GM21515 (cell line): ENCODE measurements around the gene USP6.
"Not testable (repeated sequence)": the region's sequence is repeated elsewhere in the genome, so short reads cannot be mapped to it uniquely, and the experiment has no call there.

Source experiments
- ATAC-seq: cut with Tn5 transposase; IDR thresholded peaks from one replicate; pipeline ENCODE4 v1.9.1; 2021; ENCODE audit not compliant: unreplicated experiment

Gene USP6

GRCh38 chr17:5134571-5134970 lies 18.7 kb downstream of the USP6 start:
- not testable (repeated sequence) for ATAC-seq

- not testable (repeated sequence) for ATAC-seq
Observed at GRCh38 chr17:5135131-5135712, 19.4 kb downstream of the USP6 start.

GRCh38 chr17:5135726-5136579 lies 20.1 kb downstream of the USP6 start:
- no peak for ATAC-seq

- ATAC-seq: not testable (repeated sequence)
Observed at GRCh38 chr17:5136580-5137412, 21.0 kb downstream of the USP6 start.

GRCh38 chr17:5137511-5138197 lies 21.8 kb downstream of the USP6 start:
- ATAC-seq: not testable (repeated sequence)

GRCh38 chr17:5138198-5138544 lies 22.3 kb downstream of the USP6 start:
- ATAC-seq: not testable (repeated sequence)

- no peak for ATAC-seq
Observed at GRCh38 chr17:5138616-5139457, 23.0 kb downstream of the USP6 start.

GRCh38 chr17:5139458-5139732 lies 23.6 kb downstream of the USP6 start:
- ATAC-seq: no peak

- ATAC-seq: not testable (repeated sequence)
Observed at GRCh38 chr17:5142877-5143276, 27.0 kb downstream of the USP6 start.

- ATAC-seq: not testable (repeated sequence)
Observed at GRCh38 chr17:5146122-5146521, 30.3 kb downstream of the USP6 start.

GRCh38 chr17:5160702-5161101 lies 44.9 kb downstream of the USP6 start:
- ATAC-seq: not testable (repeated sequence)

GRCh38 chr17:5161793-5162192 lies 46.0 kb downstream of the USP6 start:
- ATAC-seq: not testable (repeated sequence)

- ATAC-seq: no peak
Observed at GRCh38 chr17:5164436-5164835, 48.6 kb downstream of the USP6 start.

GRCh38 chr17:5165791-5166564 lies 50.1 kb downstream of the USP6 start:
- not testable (repeated sequence) for ATAC-seq

GRCh38 chr17:5175027-5175426 lies 59.2 kb downstream of the USP6 start:
- not testable (repeated sequence) for ATAC-seq

GRCh38 chr17:5179003-5179402 lies 63.2 kb downstream of the USP6 start:
- no peak for ATAC-seq

- ATAC-seq: no peak
Observed at GRCh38 chr17:5181509-5182305, 65.9 kb downstream of the USP6 start.

- ATAC-seq: no peak
Observed at GRCh38 chr17:5182597-5183409, 67.0 kb downstream of the USP6 start.
